GM10248 (cell line): ENCODE measurements around the gene BCO1.

Experiments
- CTCF ChIA-PET: fragments of 300-600 bp; sonication (Branson Sonifier 250); formaldehyde crosslinking; extraction: SDS; loops from one replicate; lab custom pipeline; 2021; ENCODE audit warnings: antibody characterized with exemption; lab: Yijun Ruan, JAX
- POLR2A ChIA-PET: fragments of 350-650 bp; sonication (Branson Sonifier 250); formaldehyde crosslinking; extraction: SDS; loops from one replicate; lab custom pipeline; 2020; ENCODE audit warnings: antibody characterized with exemption; lab: Yijun Ruan, JAX
- DNase-seq: peaks from one replicate; pipeline ENCODE4 v3.0.0; 2012; ENCODE audit errors: extremely low spot score
- TF ChIP-seq, protein P1 (sequence below): IDR thresholded peaks from 2 replicates; pipeline ENCODE4 v1.5.1; 2012; ENCODE audit warnings: mild to moderate bottlenecking, low read depth; ENCODE audit errors: extremely low read depth, missing control alignments, control extremely low read depth

BCO1 gene

DNA sequence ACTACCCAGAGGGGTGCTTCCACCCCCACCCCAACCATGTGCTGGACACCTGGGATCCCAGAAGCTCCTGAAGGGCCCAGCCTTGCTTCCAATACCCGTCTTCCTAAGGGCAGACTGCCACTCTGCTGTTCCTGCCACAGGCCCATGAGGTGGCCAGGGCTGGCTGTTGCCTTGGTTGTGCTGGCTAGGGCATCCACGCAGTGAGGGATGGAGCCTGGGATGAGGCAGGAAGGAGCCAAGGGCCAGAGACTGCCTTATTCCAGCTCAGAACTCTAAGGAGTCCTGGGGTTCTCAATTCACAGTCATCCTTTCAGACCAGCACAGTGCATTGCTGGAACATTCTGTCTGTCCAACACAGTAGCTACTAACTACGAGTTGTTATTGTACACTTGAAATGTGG, 37.8 kb downstream of the BCO1 start:
- ChIA-PET POLR2A (no interaction called here), CTCF (interaction anchor here (2.2 kb wide), 1 partner anchor 16 kb away, joined by 9 read pairs; no protein-coding TSS in a partner anchor)
- TF ChIP-seq, protein P1, sequence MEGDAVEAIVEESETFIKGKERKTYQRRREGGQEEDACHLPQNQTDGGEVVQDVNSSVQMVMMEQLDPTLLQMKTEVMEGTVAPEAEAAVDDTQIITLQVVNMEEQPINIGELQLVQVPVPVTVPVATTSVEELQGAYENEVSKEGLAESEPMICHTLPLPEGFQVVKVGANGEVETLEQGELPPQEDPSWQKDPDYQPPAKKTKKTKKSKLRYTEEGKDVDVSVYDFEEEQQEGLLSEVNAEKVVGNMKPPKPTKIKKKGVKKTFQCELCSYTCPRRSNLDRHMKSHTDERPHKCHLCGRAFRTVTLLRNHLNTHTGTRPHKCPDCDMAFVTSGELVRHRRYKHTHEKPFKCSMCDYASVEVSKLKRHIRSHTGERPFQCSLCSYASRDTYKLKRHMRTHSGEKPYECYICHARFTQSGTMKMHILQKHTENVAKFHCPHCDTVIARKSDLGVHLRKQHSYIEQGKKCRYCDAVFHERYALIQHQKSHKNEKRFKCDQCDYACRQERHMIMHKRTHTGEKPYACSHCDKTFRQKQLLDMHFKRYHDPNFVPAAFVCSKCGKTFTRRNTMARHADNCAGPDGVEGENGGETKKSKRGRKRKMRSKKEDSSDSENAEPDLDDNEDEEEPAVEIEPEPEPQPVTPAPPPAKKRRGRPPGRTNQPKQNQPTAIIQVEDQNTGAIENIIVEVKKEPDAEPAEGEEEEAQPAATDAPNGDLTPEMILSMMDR = no peak
- DNase-seq = no peak

GRCh38 chr16:81277541-81278080, 39.1 kb downstream of the BCO1 start:
- ChIA-PET CTCF (interaction anchor here (2.2 kb wide), 1 partner anchor 17 kb away, joined by 9 read pairs; no protein-coding TSS in a partner anchor), POLR2A (no interaction called here)
- TF ChIP-seq, protein P1 = no peak
- DNase-seq = no peak

DNA sequence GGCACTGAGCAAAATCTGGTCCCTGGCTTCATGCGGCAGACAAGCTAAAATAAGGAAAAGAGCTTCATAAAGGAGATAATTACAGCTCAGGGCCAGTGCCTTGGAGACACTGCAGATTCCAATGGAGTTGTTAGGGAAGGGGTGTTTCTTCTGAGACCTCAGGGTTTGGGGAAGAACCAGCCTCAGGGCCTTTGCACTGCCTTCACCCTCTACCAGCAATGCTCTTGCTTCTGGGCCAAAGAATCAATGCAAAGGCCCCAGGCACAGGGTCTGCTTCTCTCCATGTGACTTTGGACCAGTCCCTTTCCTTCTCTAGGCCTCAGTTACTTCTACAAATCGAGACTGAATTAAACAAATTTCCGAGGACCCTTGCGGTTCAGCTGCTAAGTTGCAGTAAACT, 40.0 kb downstream of the BCO1 start:
- no peak for DNase-seq
- ChIA-PET POLR2A (no interaction called here), CTCF (interaction anchor here (1.0 to 1.2 kb wide), 2 partner anchors 9 to 17 kb away, joined by 3 to 5 read pairs; no protein-coding TSS in a partner anchor)
- TF ChIP-seq, protein P1 = no peak

- TF ChIP-seq, protein P1 = no peak
- CTCF ChIA-PET = interaction anchor here (1.0 to 1.2 kb wide), 2 partner anchors 9 to 18 kb away, joined by 3 to 5 read pairs; no protein-coding TSS in a partner anchor
- POLR2A ChIA-PET = no interaction called here
- no peak for DNase-seq
Measured at GRCh38 chr16:81279392-81279791, 40.9 kb downstream of the BCO1 start.

GRCh38 chr16:81280393-81280792, 41.9 kb downstream of the BCO1 start:
- DNase-seq = no peak
- ChIA-PET POLR2A (no interaction called here), CTCF (interaction anchor here (1.3 kb wide), 1 partner anchor 19 kb away, joined by 4 read pairs; no protein-coding TSS in a partner anchor)
- TF ChIP-seq, protein P1 = no peak

DNA sequence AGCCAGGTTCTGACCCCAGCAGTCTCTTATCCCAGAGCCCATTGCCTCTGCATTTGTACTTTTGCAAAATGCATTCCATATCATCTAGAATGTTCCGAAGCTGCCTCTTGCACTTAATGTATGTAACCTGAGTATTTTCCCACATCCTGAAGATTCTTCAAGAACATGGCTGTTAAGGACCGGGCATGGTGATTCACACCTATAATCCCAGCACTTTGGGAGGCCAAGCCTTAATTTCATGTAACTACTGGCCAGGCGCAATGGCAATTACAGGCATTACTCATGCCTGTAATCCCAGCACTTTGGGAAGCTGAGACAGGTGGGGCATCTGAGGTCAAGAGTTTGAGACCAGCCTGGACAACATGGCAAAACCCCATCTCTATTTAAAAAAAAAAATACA, 44.6 kb downstream of the BCO1 start:
- ChIA-PET POLR2A (no interaction called here), CTCF (no interaction called here)
- TF ChIP-seq, protein P1 = no peak
- DNase-seq = no peak
